ENCODE measurements around the gene YOD1. TPM values are rescaled to one million over a fixed set of nuclear protein-coding genes. Genes with fewer than 3 reads are reported as not detected.

The YOD1 gene
- total and polyA plus RNA-seq, 2 donors (not counting 3 experiments of a cell fraction or from before 2014, with no cell fraction given) = 1.2 to 5.9 TPM

DNA sequence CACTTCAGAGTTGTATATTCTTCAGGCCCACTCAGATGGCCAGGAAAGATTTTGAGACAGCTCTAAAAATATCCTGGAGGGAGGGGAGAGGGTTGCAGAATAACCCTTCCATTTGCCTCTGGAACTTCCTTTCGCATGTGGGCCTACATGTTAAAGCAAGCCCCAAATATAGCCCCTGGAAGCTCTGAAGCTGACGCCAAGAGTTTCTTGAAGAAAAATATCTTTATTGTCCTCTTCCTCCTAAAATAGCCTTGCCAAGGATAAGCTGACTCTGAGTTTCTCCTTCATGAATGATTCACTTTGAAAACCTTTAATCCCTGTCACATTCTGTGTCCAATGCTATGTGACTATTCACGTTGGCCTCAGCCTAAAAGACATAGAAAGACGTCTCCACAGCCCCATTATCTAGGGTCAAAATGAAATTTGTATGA is 24.9 kb downstream of the YOD1 start:
- no peaks in the 10 kb centered on the region for H3K36me3 ChIP-seq (ENCODE audit: control insufficient read depth in 2 of 2, extremely low read depth in 1 of 2, insufficient read depth in 2 of 2, low read length in 2 of 2)
- ChIA-PET POLR2A (no interaction called here), CTCF (interaction anchor here (0.9 kb wide), 1 partner anchor 44 kb away, joined by 3 read pairs; no protein-coding TSS in a partner anchor)
- no peak overlapping the region for H3K4me2 ChIP-seq (ENCODE audit: insufficient read depth, low read length)
- no peak for TF ChIP-seq POLR2A (IDR thresholded peaks at IDR 0.05; ENCODE audit: low read depth, low read length)
- no peak for TF ChIP-seq MAX (IDR thresholded peaks at IDR 0.05; ENCODE audit: insufficient read depth, insufficient read length)
- TF ChIP-seq MYC (IDR thresholded peaks at IDR 0.05; ENCODE audit: low read depth, low read length) = no peak
- TF ChIP-seq JUN (IDR thresholded peaks at IDR 0.05; ENCODE audit: borderline replicate concordance, insufficient read depth, insufficient read length, low read depth) = no peak
- TF ChIP-seq FOS (IDR thresholded peaks at IDR 0.05; ENCODE audit: borderline replicate concordance, insufficient read depth, low read length) = no peak
- no peak for TF ChIP-seq POLR2AphosphoS5 (IDR thresholded peaks at IDR 0.05; ENCODE audit: insufficient read depth, low read depth, low read length)
- no peak for TF ChIP-seq GATA2 (IDR thresholded peaks at IDR 0.05; ENCODE audit: insufficient read depth, insufficient read length, low read depth, low read length)
- TF ChIP-seq, protein P1, sequence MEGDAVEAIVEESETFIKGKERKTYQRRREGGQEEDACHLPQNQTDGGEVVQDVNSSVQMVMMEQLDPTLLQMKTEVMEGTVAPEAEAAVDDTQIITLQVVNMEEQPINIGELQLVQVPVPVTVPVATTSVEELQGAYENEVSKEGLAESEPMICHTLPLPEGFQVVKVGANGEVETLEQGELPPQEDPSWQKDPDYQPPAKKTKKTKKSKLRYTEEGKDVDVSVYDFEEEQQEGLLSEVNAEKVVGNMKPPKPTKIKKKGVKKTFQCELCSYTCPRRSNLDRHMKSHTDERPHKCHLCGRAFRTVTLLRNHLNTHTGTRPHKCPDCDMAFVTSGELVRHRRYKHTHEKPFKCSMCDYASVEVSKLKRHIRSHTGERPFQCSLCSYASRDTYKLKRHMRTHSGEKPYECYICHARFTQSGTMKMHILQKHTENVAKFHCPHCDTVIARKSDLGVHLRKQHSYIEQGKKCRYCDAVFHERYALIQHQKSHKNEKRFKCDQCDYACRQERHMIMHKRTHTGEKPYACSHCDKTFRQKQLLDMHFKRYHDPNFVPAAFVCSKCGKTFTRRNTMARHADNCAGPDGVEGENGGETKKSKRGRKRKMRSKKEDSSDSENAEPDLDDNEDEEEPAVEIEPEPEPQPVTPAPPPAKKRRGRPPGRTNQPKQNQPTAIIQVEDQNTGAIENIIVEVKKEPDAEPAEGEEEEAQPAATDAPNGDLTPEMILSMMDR (IDR thresholded peaks at IDR 0.05; ENCODE audit: extremely low read depth in 1 of 2, insufficient read depth in 1 of 2, low read depth in 1 of 2, low read length in 2 of 2) = no peak
- no peak for TF ChIP-seq EZH2 (IDR thresholded peaks at IDR 0.05; ENCODE audit: borderline replicate concordance, low read depth, low read length, severe bottlenecking)
- H3K9me3 ChIP-seq (replicated peaks; ENCODE audit: control insufficient read depth, insufficient read depth, low read length) = no peaks in the 10 kb centered on the region
- no TSS peak for BruUV-seq (replicated peaks)
- intact Hi-C loops (cut with micrococcal nuclease) (no loop called here), dilution Hi-C loops (cut with MboI; ENCODE audit: extremely low pct_ligation_motif_present, low sequenced_read_pairs) (no loop called here)
- no peaks in the 10 kb centered on the region for H3K4me1 ChIP-seq (ENCODE audit: control insufficient read depth, extremely low read depth, insufficient read depth, low read length)
- H3K9me1 ChIP-seq (replicated peaks; ENCODE audit: control insufficient read depth, extremely low read depth, insufficient read depth, low read length) = no peaks in the 10 kb centered on the region
- DNase-seq (ENCODE audit: low read depth, low spot score) (no peak), FAIRE-seq (no peak)
- no peak overlapping the region for H3K9ac ChIP-seq (replicated peaks; ENCODE audit: extremely low read depth, insufficient read depth, low read length)
- H2AFZ ChIP-seq (ENCODE audit: low read depth, low read length) = no peak overlapping the region
- H3K79me2 ChIP-seq (ENCODE audit: control insufficient read depth, insufficient read depth, low read length) = no peaks in the 10 kb centered on the region
- H4K20me1 ChIP-seq (replicated peaks; ENCODE audit: control insufficient read depth, extremely low read depth, insufficient read depth, low read length) = no peaks in the 10 kb centered on the region
- no peak overlapping the region for H3K4me3 ChIP-seq (replicated peaks in 1 of 3; ENCODE audit: insufficient read depth in 1 of 3, low read depth in 1 of 3, low read length in 3 of 3)
- no peak overlapping the region for H3K27ac ChIP-seq (ENCODE audit: insufficient read depth, low read depth, low read length)
- H3K27me3 ChIP-seq (ENCODE audit: control insufficient read depth in 2 of 2, insufficient read depth in 2 of 2, low read length in 2 of 2) = peaks cover 0 to 4% of the 10 kb centered on the region in 2 experiments
